GM19240 (cell line): ENCODE results near the gene PHTF2.
"Not testable (repeated sequence)": the region's sequence is repeated elsewhere in the genome, so short reads cannot be mapped to it uniquely, and the experiment has no call there.

Experiments
- DNase-seq: peaks from one replicate; pipeline ENCODE4 v3.0.0; 2011; ENCODE audit warnings: low spot score; ENCODE audit not compliant: insufficient read length

The PHTF2 gene

GRCh38 chr7:77798394-77799077, at the start of gene PHTF2, which contains the start of gene TMEM60:
PHTF2 (plus strand) TSS chr7:77798773.
TMEM60 (minus strand) TSS chr7:77798434; CDS start chr7:77794373, 4,061 bp downstream.
- DNase-seq: peak; percentile 62

GRCh38 chr7:77752016-77752415, 46.6 kb upstream of the PHTF2 start:
- no peak for DNase-seq

- no peak for DNase-seq
Observed at GRCh38 chr7:77753173-77753572, 45.4 kb upstream of the PHTF2 start.

- DNase-seq: peak; percentile 1
Observed at GRCh38 chr7:77757589-77757988, 41.0 kb upstream of the PHTF2 start.

- DNase-seq: peak; percentile 1
Observed at GRCh38 chr7:77759294-77759889, 39.2 kb upstream of the PHTF2 start.

- DNase-seq: no peak
Observed at GRCh38 chr7:77760809-77761453, 37.6 kb upstream of the PHTF2 start.

GRCh38 chr7:77765481-77765880, 33.1 kb upstream of the PHTF2 start:
- no peak for DNase-seq

GRCh38 chr7:77765906-77766800, 32.4 kb upstream of the PHTF2 start:
- no peak for DNase-seq

- DNase-seq: no peak
Observed at GRCh38 chr7:77766801-77767605, 31.6 kb upstream of the PHTF2 start.

- no peak for DNase-seq
Observed at GRCh38 chr7:77770316-77770715, 28.3 kb upstream of the PHTF2 start.

GRCh38 chr7:77771901-77772300, 26.7 kb upstream of the PHTF2 start:
- no peak for DNase-seq

- DNase-seq: no peak
Observed at GRCh38 chr7:77778535-77778934, 20.0 kb upstream of the PHTF2 start.

- no peak for DNase-seq
Observed at GRCh38 chr7:77782383-77782782, 16.2 kb upstream of the PHTF2 start.

- DNase-seq: no peak
Observed at GRCh38 chr7:77783111-77783510, 15.5 kb upstream of the PHTF2 start.

GRCh38 chr7:77783545-77783944, 15.0 kb upstream of the PHTF2 start:
- no peak for DNase-seq

- DNase-seq: not testable (repeated sequence)
Observed at GRCh38 chr7:77784426-77784825, 14.1 kb upstream of the PHTF2 start.

GRCh38 chr7:77786018-77786417, 12.6 kb upstream of the PHTF2 start:
- no peak for DNase-seq

GRCh38 chr7:77786741-77787140, 11.8 kb upstream of the PHTF2 start:
- no peak for DNase-seq

- DNase-seq: no peak
Observed at GRCh38 chr7:77788327-77788902, 10.2 kb upstream of the PHTF2 start.

- no peak for DNase-seq
Observed at GRCh38 chr7:77791336-77791735, 7.2 kb upstream of the PHTF2 start.
